HG02870 (cell line): ENCODE data around the gene ANKEF1.
"Not testable (repeated sequence)": the region's sequence is repeated elsewhere in the genome, so short reads cannot be mapped to it uniquely, and the experiment has no call there.

ENCODE experiments used
- ATAC-seq: cut with Tn5 transposase; IDR thresholded peaks from one replicate; pipeline ENCODE4 v1.9.1; 2021; ENCODE audit warnings: mild to moderate bottlenecking, moderate library complexity; ENCODE audit not compliant: unreplicated experiment

The ANKEF1 gene

GRCh38 chr20:10031451-10032215, 3.2 kb upstream of the ANKEF1 start:
- ATAC-seq = not testable (repeated sequence)

GRCh38 chr20:10032269-10032668, 2.5 kb upstream of the ANKEF1 start:
- ATAC-seq = not testable (repeated sequence)

GRCh38 chr20:10033905-10034650, 709 bp upstream of the ANKEF1 start:
- no peak for ATAC-seq

- not testable (repeated sequence) for ATAC-seq
These were observed 1.5 kb downstream of the ANKEF1 start for GRCh38 chr20:10036321-10036720.

- ATAC-seq = no peak
These were observed 5.5 kb downstream of the ANKEF1 start for GRCh38 chr20:10040070-10040975.

GRCh38 chr20:10042086-10042485, 7.3 kb downstream of the ANKEF1 start:
- no peak for ATAC-seq

GRCh38 chr20:10047427-10047826, 12.6 kb downstream of the ANKEF1 start:
- ATAC-seq = no peak

GRCh38 chr20:10051185-10051584, 16.4 kb downstream of the ANKEF1 start:
- no peak for ATAC-seq

- ATAC-seq = no peak
These were observed 24.2 kb downstream of the ANKEF1 start for GRCh38 chr20:10059006-10059405.

- no peak for ATAC-seq
These were observed 25.4 kb downstream of the ANKEF1 start for GRCh38 chr20:10060226-10060625.

GRCh38 chr20:10061641-10062040, 26.9 kb downstream of the ANKEF1 start:
- ATAC-seq = no peak

- ATAC-seq = no peak
These were observed 28.7 kb downstream of the ANKEF1 start for GRCh38 chr20:10063482-10063881.

GRCh38 chr20:10064611-10065010, 29.8 kb downstream of the ANKEF1 start:
- ATAC-seq = no peak

- no peak for ATAC-seq
These were observed 30.5 kb downstream of the ANKEF1 start for GRCh38 chr20:10065154-10065833.

GRCh38 chr20:10067321-10067720, 32.5 kb downstream of the ANKEF1 start:
- no peak for ATAC-seq

- no peak for ATAC-seq
These were observed 39.7 kb downstream of the ANKEF1 start for GRCh38 chr20:10074513-10074912.

- ATAC-seq = no peak
These were observed 40.8 kb downstream of the ANKEF1 start for GRCh38 chr20:10075606-10076005.

- no peak for ATAC-seq
These were observed 41.6 kb downstream of the ANKEF1 start for GRCh38 chr20:10076126-10077080.

- no peak for ATAC-seq
These were observed 42.3 kb downstream of the ANKEF1 start for GRCh38 chr20:10077081-10077471.

GRCh38 chr20:10077886-10078285, 43.1 kb downstream of the ANKEF1 start:
- ATAC-seq = no peak
